Mammary epithelial cell (primary cell): ENCODE measurements around the gene MYPN.

Experiments used
- CTCF ChIP-seq, 2 donors: IDR thresholded peaks in 1 of 2; conservative IDR thresholded peaks in 1 of 2; 2 replicates each; pipeline ENCODE4 v1.5.1; 2011 to 2012; ENCODE audit warnings: inconsistent platforms in 2 of 2, low read length in 2 of 2, mild to moderate bottlenecking in 2 of 2, control low read depth in 1 of 2, low read depth in 1 of 2; ENCODE audit not compliant: insufficient read depth in 1 of 2; ENCODE audit errors: extremely low read depth in 1 of 2
- EZH2 ChIP-seq: IDR thresholded peaks from 2 replicates; pipeline ENCODE4 v1.6.1; 2012; ENCODE audit warnings: low read length, inconsistent platforms, borderline replicate concordance

- no peak for TF ChIP-seq CTCF (conservative IDR thresholded peaks at IDR 0.05 in 1 of 2, IDR thresholded peaks at IDR 0.05 in 1 of 2; ENCODE audit: extremely low read depth in 1 of 2, insufficient read depth in 1 of 2, low read depth in 1 of 2, low read length in 2 of 2)
- TF ChIP-seq EZH2, result no peak
These were observed 87.4 kb downstream of the MYPN start for GRCh38 chr10:68196701-68197100.
